Panc1 (cell line): ENCODE results near the gene ITPKB. TPM values are rescaled to one million over a fixed set of nuclear protein-coding genes. Genes with fewer than 3 reads are reported as not detected.

ENCODE experiments used
- ATAC-seq: fragments of 200-7000 bp; cut with Tn5 transposase; 2 replicates; pipeline ENCODE4 v1.9.1; 2020; ENCODE audit warnings: mild to moderate bottlenecking, moderate library complexity
- BruUV-seq: library from RNA; stranded (reverse); fragments of 400-500 nt; replicated peaks from 2 replicates; lab custom pipeline; 2021; lab: Mats Ljungman, UMichigan
- CTCF ChIA-PET: fragments of 300-600 bp; sonication (Branson Sonifier 250); formaldehyde crosslinking; loops from one replicate; lab custom pipeline; 2022; ENCODE audit warnings: antibody characterized with exemption; lab: Charles Lee
- POLR2A ChIA-PET: fragments of 300-600 bp; sonication (Branson Sonifier 250); formaldehyde crosslinking; loops from one replicate; lab custom pipeline; 2022; ENCODE audit warnings: antibody characterized with exemption; lab: Charles Lee
- DNase-seq: peaks from one replicate; pipeline ENCODE4 v3.0.0-alpha.2; 2010; ENCODE audit warnings: low read depth, low spot score
- H3K27ac ChIP-seq: 2 replicates; pipeline ENCODE4 v1.5.1; 2011; ENCODE audit warnings: mild to moderate bottlenecking, low read length, inconsistent platforms
- H3K27me3 ChIP-seq: fragments of 200-500 bp; sonication (Bioruptor generic); 2 replicates; pipeline ENCODE4 v1.6.0; 2014; ENCODE audit warnings: low read length, inconsistent platforms; ENCODE audit not compliant: control insufficient read depth, insufficient read depth
- H3K36me3 ChIP-seq: fragments of 200-500 bp; sonication (Bioruptor generic); 2 replicates; pipeline ENCODE4 v1.5.1; 2014; ENCODE audit warnings: inconsistent platforms, mild to moderate bottlenecking, low read length, moderate library complexity; ENCODE audit not compliant: control insufficient read depth, insufficient read depth
- H3K4me1 ChIP-seq: 2 replicates; pipeline ENCODE4 v1.5.1; 2011; ENCODE audit warnings: inconsistent platforms, mild to moderate bottlenecking, low read length, moderate library complexity; ENCODE audit not compliant: control insufficient read depth, insufficient read depth
- H3K4me3 ChIP-seq, 2 experiments: 2 replicates each; pipeline ENCODE4 v1.5.1; 2011 to 2012; ENCODE audit warnings: low read depth in 2 of 2, low read length in 2 of 2, mild to moderate bottlenecking in 2 of 2, inconsistent platforms in 1 of 2, moderate library complexity in 1 of 2
- H3K9me3 ChIP-seq: fragments of 200-500 bp; sonication (Bioruptor generic); 2 replicates; pipeline ENCODE4 v1.5.1; 2014; ENCODE audit warnings: low read depth, mild to moderate bottlenecking, inconsistent platforms, low read length, moderate library complexity; ENCODE audit not compliant: control insufficient read depth, insufficient read depth
- CTCF ChIP-seq: fragments of 450-650 bp; IDR thresholded peaks from 2 replicates; pipeline ENCODE4 v1.5.1; 2017; ENCODE audit warnings: mild to moderate bottlenecking
- POLR2AphosphoS5 ChIP-seq: IDR thresholded peaks from 2 replicates; pipeline ENCODE4 v1.6.1; 2012; ENCODE audit warnings: mild to moderate bottlenecking, low read depth, low read length, moderate library complexity
- SIN3A ChIP-seq: IDR thresholded peaks from 2 replicates; pipeline ENCODE4 v1.6.1; 2012; ENCODE audit warnings: low read depth, mild to moderate bottlenecking, low read length, moderate library complexity, borderline replicate concordance; ENCODE audit not compliant: insufficient read depth
- TCF7L2 ChIP-seq: IDR thresholded peaks from 2 replicates; pipeline ENCODE4 v1.6.1; 2011; ENCODE audit warnings: mild to moderate bottlenecking, low read depth, low read length, inconsistent platforms
- in situ Hi-C: cut with HindIII; loops from 2 replicates; pipeline ENCODE4 v1.10.0; 2016; ENCODE audit warnings: low sequenced_read_pairs, low pct_unique_long_range_greater_than_20kb
- intact Hi-C: fragments of 100-400 bp; cut with micrococcal nuclease; formaldehyde crosslinking; loops from one replicate; pipeline ENCODE4 v1.10.0; 2022; ENCODE audit not compliant: unreplicated experiment
- total RNA-seq: library from RNA; stranded (reverse); gene quantifications from one replicate; pipeline ENCODE4 v1.2.1, GENCODE V29; 2021; ENCODE audit not compliant: unreplicated experiment
- TF ChIP-seq, protein P1 (sequence below), 2 experiments: IDR thresholded peaks; 2 replicates each; pipeline ENCODE4 v1.6.1; 2011 to 2012; ENCODE audit warnings: low read depth in 2 of 2, control low read depth in 1 of 2, low read length in 1 of 2, mild to moderate bottlenecking in 1 of 2, moderate library complexity in 1 of 2; ENCODE audit not compliant: insufficient read depth in 1 of 2

The ITPKB gene
- total RNA-seq, 1 experiment from 2014 or later: 10.9 TPM

GRCh38 chr1:226607821-226608220 lies 131.3 kb downstream of the ITPKB start:
- BruUV-seq: no TSS peak
- Histone ChIP-seq H3K27ac (no peak overlapping the region), H3K9me3 (no peaks in the 10 kb centered on the region), H3K36me3 (no peaks in the 10 kb centered on the region), H3K4me3 (no peak overlapping the region), H3K4me1 (no peaks in the 10 kb centered on the region), H3K27me3 (peaks cover 7% of the 10 kb centered on the region)
- DNase-seq (no peak), ATAC-seq (no peak)
- ChIA-PET CTCF (no interaction called here), POLR2A (no interaction called here)
- intact Hi-C loops: loop anchor here (5.0 kb wide), 1 partner anchor 61 kb away; the partner anchor contains the start of gene STUM
- in situ Hi-C loops: no loop called here
- TF ChIP-seq CTCF (no peak), POLR2AphosphoS5 (no peak), TCF7L2 (no peak), SIN3A (no peak)
- TF ChIP-seq, protein P1, sequence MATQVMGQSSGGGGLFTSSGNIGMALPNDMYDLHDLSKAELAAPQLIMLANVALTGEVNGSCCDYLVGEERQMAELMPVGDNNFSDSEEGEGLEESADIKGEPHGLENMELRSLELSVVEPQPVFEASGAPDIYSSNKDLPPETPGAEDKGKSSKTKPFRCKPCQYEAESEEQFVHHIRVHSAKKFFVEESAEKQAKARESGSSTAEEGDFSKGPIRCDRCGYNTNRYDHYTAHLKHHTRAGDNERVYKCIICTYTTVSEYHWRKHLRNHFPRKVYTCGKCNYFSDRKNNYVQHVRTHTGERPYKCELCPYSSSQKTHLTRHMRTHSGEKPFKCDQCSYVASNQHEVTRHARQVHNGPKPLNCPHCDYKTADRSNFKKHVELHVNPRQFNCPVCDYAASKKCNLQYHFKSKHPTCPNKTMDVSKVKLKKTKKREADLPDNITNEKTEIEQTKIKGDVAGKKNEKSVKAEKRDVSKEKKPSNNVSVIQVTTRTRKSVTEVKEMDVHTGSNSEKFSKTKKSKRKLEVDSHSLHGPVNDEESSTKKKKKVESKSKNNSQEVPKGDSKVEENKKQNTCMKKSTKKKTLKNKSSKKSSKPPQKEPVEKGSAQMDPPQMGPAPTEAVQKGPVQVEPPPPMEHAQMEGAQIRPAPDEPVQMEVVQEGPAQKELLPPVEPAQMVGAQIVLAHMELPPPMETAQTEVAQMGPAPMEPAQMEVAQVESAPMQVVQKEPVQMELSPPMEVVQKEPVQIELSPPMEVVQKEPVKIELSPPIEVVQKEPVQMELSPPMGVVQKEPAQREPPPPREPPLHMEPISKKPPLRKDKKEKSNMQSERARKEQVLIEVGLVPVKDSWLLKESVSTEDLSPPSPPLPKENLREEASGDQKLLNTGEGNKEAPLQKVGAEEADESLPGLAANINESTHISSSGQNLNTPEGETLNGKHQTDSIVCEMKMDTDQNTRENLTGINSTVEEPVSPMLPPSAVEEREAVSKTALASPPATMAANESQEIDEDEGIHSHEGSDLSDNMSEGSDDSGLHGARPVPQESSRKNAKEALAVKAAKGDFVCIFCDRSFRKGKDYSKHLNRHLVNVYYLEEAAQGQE (IDR thresholded peaks at IDR 0.05; ENCODE audit: insufficient read depth in 1 of 2, low read depth in 2 of 2, low read length in 1 of 2): no peak

- ATAC-seq: no peak
- no peak overlapping the region for H3K4me3 ChIP-seq
Measured at GRCh38 chr1:226607268-226607660, 131.8 kb downstream of the ITPKB start.

More at GRCh38 chr1:226607268-226607660, 131.8 kb downstream of the ITPKB start:
- intact Hi-C loops (loop anchor here (5.0 kb wide), 1 partner anchor 60 kb away; the partner anchor contains the start of gene STUM), in situ Hi-C loops (no loop called here)
- DNase-seq: no peak
- no TSS peak for BruUV-seq
- Histone ChIP-seq H3K27ac (no peak overlapping the region), H3K4me1 (no peaks in the 10 kb centered on the region), H3K36me3 (no peaks in the 10 kb centered on the region), H3K27me3 (peaks cover 7% of the 10 kb centered on the region), H3K9me3 (no peaks in the 10 kb centered on the region)
- TF ChIP-seq SIN3A (no peak), TCF7L2 (no peak), CTCF (no peak), POLR2AphosphoS5 (no peak)
- TF ChIP-seq, protein P1 (IDR thresholded peaks at IDR 0.05; ENCODE audit: insufficient read depth in 1 of 2, low read depth in 2 of 2, low read length in 1 of 2): no peak
- CTCF ChIA-PET: no interaction called here
- POLR2A ChIA-PET: no interaction called here
